Astrocyte of the cerebellum (primary cell): Measurements from ENCODE around the gene PTGDS.

Experiments
- DNase-seq: peaks from one replicate; pipeline ENCODE4 v3.0.0-alpha.2; 2011; ENCODE audit warnings: low read depth
- H3K4me3 ChIP-seq: 2 replicates; pipeline ENCODE4 v1.5.1; 2011; ENCODE audit warnings: mild to moderate bottlenecking, low read depth, low read length, moderate library complexity
- in situ Hi-C: cut with HindIII; loops from 2 replicates; pipeline ENCODE4 v1.10.0; 2017; ENCODE audit warnings: low sequenced_read_pairs
- TF ChIP-seq, protein P1 (sequence below): IDR thresholded peaks from 2 replicates; pipeline ENCODE4 v1.5.1; 2012; ENCODE audit warnings: low read length, low read depth, moderate library complexity, mild to moderate bottlenecking; ENCODE audit errors: missing control alignments

PTGDS gene

GRCh38 chr9:136941231-136942111, 35.8 kb upstream of the PTGDS start:
- TF ChIP-seq, protein P1, sequence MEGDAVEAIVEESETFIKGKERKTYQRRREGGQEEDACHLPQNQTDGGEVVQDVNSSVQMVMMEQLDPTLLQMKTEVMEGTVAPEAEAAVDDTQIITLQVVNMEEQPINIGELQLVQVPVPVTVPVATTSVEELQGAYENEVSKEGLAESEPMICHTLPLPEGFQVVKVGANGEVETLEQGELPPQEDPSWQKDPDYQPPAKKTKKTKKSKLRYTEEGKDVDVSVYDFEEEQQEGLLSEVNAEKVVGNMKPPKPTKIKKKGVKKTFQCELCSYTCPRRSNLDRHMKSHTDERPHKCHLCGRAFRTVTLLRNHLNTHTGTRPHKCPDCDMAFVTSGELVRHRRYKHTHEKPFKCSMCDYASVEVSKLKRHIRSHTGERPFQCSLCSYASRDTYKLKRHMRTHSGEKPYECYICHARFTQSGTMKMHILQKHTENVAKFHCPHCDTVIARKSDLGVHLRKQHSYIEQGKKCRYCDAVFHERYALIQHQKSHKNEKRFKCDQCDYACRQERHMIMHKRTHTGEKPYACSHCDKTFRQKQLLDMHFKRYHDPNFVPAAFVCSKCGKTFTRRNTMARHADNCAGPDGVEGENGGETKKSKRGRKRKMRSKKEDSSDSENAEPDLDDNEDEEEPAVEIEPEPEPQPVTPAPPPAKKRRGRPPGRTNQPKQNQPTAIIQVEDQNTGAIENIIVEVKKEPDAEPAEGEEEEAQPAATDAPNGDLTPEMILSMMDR: no peak
- no peak overlapping the region for H3K4me3 ChIP-seq
- DNase-seq: no peak
- in situ Hi-C loops: no loop called here

DNA sequence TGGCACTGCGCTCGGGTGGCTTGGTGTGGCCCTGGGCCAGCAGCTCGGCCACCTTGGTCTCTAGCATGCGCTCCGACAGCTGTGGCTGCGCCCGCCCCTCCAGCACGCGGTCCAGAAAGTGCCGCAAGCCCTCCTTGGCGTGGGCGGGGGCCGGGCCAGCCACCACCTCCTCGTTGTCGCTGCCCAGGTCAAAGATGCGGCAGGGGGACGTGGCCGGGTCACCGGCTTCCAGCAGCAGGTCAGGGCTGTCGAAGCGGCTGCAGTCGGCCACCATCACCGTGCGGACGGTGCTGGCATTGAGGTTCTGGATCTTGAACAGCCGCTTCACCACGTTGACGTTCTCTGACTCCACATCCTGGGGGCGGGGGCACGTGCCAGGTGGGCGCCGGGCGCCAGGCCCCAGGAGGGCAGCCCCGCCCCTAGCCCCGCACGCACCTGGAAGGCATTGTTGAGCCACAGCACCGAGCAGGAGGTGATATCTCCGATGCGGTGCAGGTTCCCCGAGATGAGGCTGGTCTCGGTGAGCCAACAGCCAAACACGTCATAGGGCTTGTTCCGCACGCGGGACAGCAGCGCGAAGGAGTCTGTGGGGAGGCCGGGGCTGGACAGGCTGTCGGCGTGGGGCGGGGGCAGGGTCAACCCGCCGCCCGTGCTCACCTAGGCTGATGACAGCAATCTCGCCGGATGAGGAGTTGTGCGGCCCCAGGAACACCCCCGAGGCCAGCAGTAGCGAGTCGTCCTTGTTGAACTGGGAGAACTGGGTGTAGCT, 35.0 kb upstream of the PTGDS start:
- TF ChIP-seq, protein P1: no peak
- in situ Hi-C loops: no loop called here
- no peak for DNase-seq
- no peak overlapping the region for H3K4me3 ChIP-seq

- TF ChIP-seq, protein P1: no peak
- in situ Hi-C loops: no loop called here
- DNase-seq: no peak
- peak overlapping the region; percentile 75 for H3K4me3 ChIP-seq
Measured at GRCh38 chr9:136942881-136943230, 34.4 kb upstream of the PTGDS start.

GRCh38 chr9:136943291-136944211, 33.8 kb upstream of the PTGDS start:
- in situ Hi-C loops: no loop called here
- DNase-seq: no peak
- TF ChIP-seq, protein P1: no peak
- peak overlapping the region; percentile 75 for H3K4me3 ChIP-seq

- in situ Hi-C loops: no loop called here
- no peak for DNase-seq
- H3K4me3 ChIP-seq: peak overlapping the region; percentile 75
- TF ChIP-seq, protein P1: no peak
Measured at GRCh38 chr9:136944212-136944518, 33.1 kb upstream of the PTGDS start.
